Measurements from ENCODE around the gene FOLR1. TPM values are rescaled to one million over a fixed set of nuclear protein-coding genes. Genes with fewer than 3 reads are reported as not detected.

Gene FOLR1
- total and polyA plus RNA-seq, 2 donors (not counting 1 experiment from before 2014, with no cell fraction given), result 0.15 TPM; not detected in 1

GRCh38 chr11:72228229-72228843 is 36.4 kb downstream of the FOLR1 start:
- Histone ChIP-seq H3K4me2 (ENCODE audit: extremely low read depth, insufficient read depth, low read length) (no peak overlapping the region), H3K36me3 (ENCODE audit: control insufficient read depth, insufficient read depth, low read length) (peaks cover 49% of the 10 kb centered on the region), H4K20me1 (ENCODE audit: control insufficient read depth, extremely low read depth, insufficient read depth, low read length) (peaks cover 2% of the 10 kb centered on the region), H3K4me1 (ENCODE audit: control insufficient read depth, extremely low read depth, insufficient read depth, low read length) (peaks cover 5% of the 10 kb centered on the region), H3K27me3 (ENCODE audit: control insufficient read depth, insufficient read depth, low read length) (no peaks in the 10 kb centered on the region), H3K9me3 (ENCODE audit: control insufficient read depth, insufficient read depth, low read depth, low read length) (no peaks in the 10 kb centered on the region), H3K9ac (ENCODE audit: insufficient read depth, low read length) (no peak overlapping the region), H2AFZ (ENCODE audit: low read length) (no peak overlapping the region), H3K27ac (ENCODE audit: insufficient read depth, low read length) (no peak overlapping the region), H3K79me2 (ENCODE audit: control insufficient read depth, insufficient read depth, low read length) (peaks cover 31% of the 10 kb centered on the region), H3K4me3 (replicated peaks in 1 of 4; ENCODE audit: control extremely low read depth in 1 of 4, insufficient read depth in 1 of 4, low read depth in 3 of 4, low read length in 4 of 4) (no peak overlapping the region)
- TF ChIP-seq EZH2 (IDR thresholded peaks at IDR 0.05; ENCODE audit: low read length, missing control alignments), result no peak
- TF ChIP-seq CTCF (conservative IDR thresholded peaks at IDR 0.05 in 1 of 2, IDR thresholded peaks at IDR 0.05 in 1 of 2; ENCODE audit: low read depth in 1 of 2, low read length in 2 of 2), result peak in 1 of 2 donors; percentile 5
- DNase-seq (ENCODE audit: low read depth in 2 of 2), result no peak

GRCh38 chr11:72228844-72229231 is 36.9 kb downstream of the FOLR1 start:
- Histone ChIP-seq H4K20me1 (ENCODE audit: control insufficient read depth, extremely low read depth, insufficient read depth, low read length) (peaks cover 2% of the 10 kb centered on the region), H3K27ac (ENCODE audit: insufficient read depth, low read length) (no peak overlapping the region)

DNA sequence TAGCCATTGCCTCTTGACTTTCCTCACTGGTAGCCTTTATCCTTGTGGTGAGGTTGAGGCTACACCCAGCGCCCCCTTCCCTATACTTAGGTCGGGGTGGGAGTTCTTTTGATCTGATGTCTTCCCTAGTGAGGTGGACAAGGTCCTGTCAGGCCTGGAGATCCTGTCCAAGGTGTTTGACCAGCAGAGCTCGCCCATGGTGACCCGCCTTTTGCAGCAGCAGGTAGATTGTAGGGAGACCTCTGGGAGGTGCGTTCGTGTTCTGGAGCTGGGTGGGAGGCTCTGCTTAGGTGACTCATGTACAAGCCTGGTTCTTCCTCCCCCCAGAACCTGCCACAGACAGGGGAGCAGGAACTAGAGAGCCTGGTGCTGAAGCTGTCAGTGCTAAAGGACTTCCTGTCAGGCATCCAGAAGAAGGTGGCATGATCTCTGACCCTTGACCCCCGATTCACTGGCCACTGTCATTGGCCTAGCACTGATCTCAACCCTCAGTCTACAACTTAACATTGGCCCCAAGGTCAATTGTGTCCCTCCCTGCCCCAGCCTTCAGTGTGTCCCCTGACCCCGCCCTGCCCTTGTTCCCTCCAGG is 37.5 kb downstream of the FOLR1 start:
- Histone ChIP-seq H4K20me1 (ENCODE audit: control insufficient read depth, extremely low read depth, insufficient read depth, low read length) (peaks cover 2% of the 10 kb centered on the region), H3K4me2 (ENCODE audit: extremely low read depth, insufficient read depth, low read length) (no peak overlapping the region), H3K4me3 (replicated peaks in 1 of 4; ENCODE audit: control extremely low read depth in 1 of 4, insufficient read depth in 1 of 4, low read depth in 3 of 4, low read length in 4 of 4) (no peak overlapping the region), H3K27ac (ENCODE audit: insufficient read depth, low read length) (no peak overlapping the region), H3K9me3 (ENCODE audit: control insufficient read depth, insufficient read depth, low read depth, low read length) (no peaks in the 10 kb centered on the region), H3K36me3 (ENCODE audit: control insufficient read depth, insufficient read depth, low read length) (peaks cover 57% of the 10 kb centered on the region), H3K79me2 (ENCODE audit: control insufficient read depth, insufficient read depth, low read length) (peaks cover 27% of the 10 kb centered on the region), H3K4me1 (ENCODE audit: control insufficient read depth, extremely low read depth, insufficient read depth, low read length) (peaks cover 5% of the 10 kb centered on the region), H2AFZ (ENCODE audit: low read length) (no peak overlapping the region), H3K9ac (ENCODE audit: insufficient read depth, low read length) (no peak overlapping the region), H3K27me3 (ENCODE audit: control insufficient read depth, insufficient read depth, low read length) (no peaks in the 10 kb centered on the region)
- TF ChIP-seq CTCF (conservative IDR thresholded peaks at IDR 0.05 in 1 of 2, IDR thresholded peaks at IDR 0.05 in 1 of 2; ENCODE audit: low read depth in 1 of 2, low read length in 2 of 2) (no peak), EZH2 (IDR thresholded peaks at IDR 0.05; ENCODE audit: low read length, missing control alignments) (no peak)
- DNase-seq (ENCODE audit: low read depth in 2 of 2), result no peak

More at GRCh38 chr11:72228844-72229231, 36.9 kb downstream of the FOLR1 start:
- Histone ChIP-seq H3K36me3 (ENCODE audit: control insufficient read depth, insufficient read depth, low read length) (peaks cover 54% of the 10 kb centered on the region), H3K4me3 (replicated peaks in 1 of 4; ENCODE audit: control extremely low read depth in 1 of 4, insufficient read depth in 1 of 4, low read depth in 3 of 4, low read length in 4 of 4) (no peak overlapping the region), H2AFZ (ENCODE audit: low read length) (no peak overlapping the region), H3K9me3 (ENCODE audit: control insufficient read depth, insufficient read depth, low read depth, low read length) (no peaks in the 10 kb centered on the region), H3K4me2 (ENCODE audit: extremely low read depth, insufficient read depth, low read length) (no peak overlapping the region), H3K4me1 (ENCODE audit: control insufficient read depth, extremely low read depth, insufficient read depth, low read length) (peaks cover 5% of the 10 kb centered on the region), H3K9ac (ENCODE audit: insufficient read depth, low read length) (no peak overlapping the region), H3K27me3 (ENCODE audit: control insufficient read depth, insufficient read depth, low read length) (no peaks in the 10 kb centered on the region), H3K79me2 (ENCODE audit: control insufficient read depth, insufficient read depth, low read length) (peaks cover 31% of the 10 kb centered on the region)
- TF ChIP-seq EZH2 (IDR thresholded peaks at IDR 0.05; ENCODE audit: low read length, missing control alignments) (no peak), CTCF (conservative IDR thresholded peaks at IDR 0.05 in 1 of 2, IDR thresholded peaks at IDR 0.05 in 1 of 2; ENCODE audit: low read depth in 1 of 2, low read length in 2 of 2) (no peak)
- DNase-seq (ENCODE audit: low read depth in 2 of 2), result no peak
